ELF-1 (cell line): ENCODE data around the gene PKHD1.

Experiments used
- DNase-seq: peaks from one replicate; pipeline ENCODE4 v3.0.0-alpha.2; 2016; ENCODE audit warnings: low read depth, low spot score

PKHD1 gene, protein sequence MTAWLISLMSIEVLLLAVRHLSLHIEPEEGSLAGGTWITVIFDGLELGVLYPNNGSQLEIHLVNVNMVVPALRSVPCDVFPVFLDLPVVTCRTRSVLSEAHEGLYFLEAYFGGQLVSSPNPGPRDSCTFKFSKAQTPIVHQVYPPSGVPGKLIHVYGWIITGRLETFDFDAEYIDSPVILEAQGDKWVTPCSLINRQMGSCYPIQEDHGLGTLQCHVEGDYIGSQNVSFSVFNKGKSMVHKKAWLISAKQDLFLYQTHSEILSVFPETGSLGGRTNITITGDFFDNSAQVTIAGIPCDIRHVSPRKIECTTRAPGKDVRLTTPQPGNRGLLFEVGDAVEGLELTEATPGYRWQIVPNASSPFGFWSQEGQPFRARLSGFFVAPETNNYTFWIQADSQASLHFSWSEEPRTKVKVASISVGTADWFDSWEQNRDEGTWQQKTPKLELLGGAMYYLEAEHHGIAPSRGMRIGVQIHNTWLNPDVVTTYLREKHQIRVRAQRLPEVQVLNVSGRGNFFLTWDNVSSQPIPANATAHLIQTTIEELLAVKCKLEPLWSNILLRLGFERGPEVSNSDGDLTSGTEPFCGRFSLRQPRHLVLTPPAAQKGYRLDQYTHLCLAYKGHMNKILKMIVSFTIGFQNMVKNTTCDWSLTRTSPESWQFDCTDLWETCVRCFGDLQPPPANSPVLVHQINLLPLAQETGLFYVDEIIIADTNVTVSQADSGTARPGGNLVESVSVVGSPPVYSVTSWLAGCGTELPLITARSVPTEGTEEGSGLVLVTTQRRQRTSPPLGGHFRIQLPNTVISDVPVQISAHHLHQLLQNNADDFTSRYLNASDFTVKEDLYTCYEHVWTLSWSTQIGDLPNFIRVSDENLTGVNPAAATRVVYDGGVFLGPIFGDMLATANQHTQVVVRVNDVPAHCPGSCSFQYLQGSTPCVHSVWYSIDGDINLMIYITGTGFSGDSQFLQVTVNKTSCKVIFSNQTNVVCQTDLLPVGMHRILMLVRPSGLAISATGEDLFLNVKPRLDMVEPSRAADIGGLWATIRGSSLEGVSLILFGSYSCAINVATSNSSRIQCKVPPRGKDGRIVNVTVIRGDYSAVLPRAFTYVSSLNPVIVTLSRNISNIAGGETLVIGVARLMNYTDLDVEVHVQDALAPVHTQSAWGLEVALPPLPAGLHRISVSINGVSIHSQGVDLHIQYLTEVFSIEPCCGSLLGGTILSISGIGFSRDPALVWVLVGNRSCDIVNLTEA (N-terminal part only)

DNA sequence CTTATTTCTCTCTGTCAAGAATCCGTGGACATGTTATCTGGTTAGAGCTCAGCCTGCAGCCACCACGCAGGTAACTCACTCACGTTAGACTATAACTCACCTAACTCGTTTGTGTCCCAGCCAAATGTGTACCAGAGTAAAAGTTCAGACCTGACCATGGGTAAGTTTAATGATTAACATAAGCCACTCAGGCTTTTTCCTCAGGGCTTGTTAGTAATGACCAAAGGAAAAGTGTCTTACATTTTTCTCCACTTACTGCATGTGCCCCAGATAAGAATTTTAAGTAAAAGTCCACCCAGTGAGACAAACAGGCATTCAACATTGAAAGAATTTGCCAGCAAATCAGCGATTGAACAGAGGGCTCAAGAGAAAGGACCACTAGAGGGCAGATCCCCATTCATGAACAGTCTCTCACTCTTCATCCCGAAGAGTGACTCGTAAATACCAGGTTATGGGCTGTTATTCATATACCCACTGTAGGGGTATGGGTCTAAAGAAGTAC, at the start of gene PKHD1:
Gene PKHD1 (minus strand): TSS at position 116 of the 502 bp plus-strand sequence. CDS start 2,680 bp downstream, outside the sequence.
- DNase-seq, result peak; percentile 32

DNA sequence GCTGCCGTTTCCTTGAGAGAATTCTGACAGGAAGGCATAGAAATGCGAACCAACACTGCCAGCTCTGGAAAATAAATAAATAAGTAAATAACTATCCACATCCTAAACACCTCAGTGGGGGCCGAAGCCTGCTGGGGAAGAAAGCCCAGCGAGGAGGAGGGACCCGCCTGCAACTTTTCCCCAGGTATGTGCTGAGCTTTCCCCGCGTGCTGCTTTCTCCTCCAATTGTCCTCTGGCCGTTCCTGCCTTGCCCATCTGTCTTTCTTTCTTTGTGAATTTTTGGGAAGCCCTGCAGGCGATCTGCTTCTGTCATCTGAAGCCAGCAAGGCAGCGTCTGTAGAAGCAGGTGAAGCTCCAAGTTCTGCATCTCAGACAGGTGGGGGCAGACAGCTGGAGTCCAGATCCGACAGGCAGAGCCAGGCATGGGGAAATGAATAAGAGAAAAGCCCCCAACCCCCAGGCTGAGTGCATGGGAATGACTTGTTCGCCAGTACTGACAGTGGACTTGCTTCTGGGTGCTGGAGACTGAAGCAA, 49.6 kb upstream of the PKHD1 start:
- DNase-seq, result peak; percentile 73

DNA sequence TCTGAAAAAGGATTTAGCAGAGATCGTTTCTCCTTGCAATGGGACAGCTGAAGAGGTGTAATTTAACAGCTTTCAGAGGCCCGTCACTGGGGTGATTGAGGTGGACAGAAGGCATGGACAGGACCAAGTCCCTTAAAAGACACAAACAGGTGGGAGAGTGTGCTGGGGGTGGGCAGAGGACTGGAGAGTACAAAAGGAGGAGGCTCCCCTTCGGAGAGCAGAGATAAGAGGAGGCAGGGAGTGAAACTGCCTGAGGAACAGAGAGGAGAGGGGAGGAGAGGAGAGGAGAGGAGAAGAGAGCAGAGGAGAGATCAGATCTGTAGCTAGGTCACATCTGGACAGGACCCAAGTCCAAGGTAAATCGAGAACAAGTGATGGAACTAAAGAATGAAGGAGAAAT, 48.6 kb upstream of the PKHD1 start:
- no peak for DNase-seq

DNA sequence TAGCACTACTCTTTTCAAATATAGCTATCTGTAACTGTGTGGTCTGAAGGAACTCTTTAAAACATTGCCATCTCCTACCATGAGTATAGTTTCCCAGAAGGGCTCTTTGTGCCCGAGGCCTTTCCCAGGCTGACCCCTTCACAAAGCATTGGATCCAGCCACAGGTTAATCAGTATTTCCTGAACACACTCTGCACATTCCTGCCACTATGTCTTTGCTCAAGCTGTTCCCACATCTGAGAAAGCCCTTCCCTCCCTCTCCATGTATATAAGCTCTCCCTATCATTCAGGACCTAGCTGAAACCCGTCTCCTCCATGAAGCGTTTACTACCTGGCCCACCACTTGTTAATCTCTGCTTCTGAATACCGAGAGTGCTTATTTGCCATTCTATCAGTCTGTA, 47.8 kb upstream of the PKHD1 start:
- peak; percentile 17 for DNase-seq

DNA sequence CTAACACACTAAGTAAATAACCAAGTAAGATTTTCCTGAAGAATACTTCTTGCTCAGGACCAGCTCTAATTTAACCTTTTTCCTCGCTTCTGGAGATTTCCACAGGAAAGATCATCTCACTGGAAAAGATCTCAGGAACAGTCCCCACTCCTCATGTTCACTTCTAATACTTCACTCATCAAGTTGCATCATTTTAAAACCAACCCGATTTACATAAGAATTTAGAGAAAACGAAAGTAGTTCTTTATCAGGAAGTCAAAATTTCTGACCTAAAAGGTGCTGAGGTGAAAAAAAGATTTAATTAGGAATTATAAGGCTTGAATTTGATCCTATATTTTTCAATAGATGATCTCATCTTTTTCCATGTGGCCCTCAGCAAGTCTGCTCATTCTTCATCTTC, 46.6 kb upstream of the PKHD1 start:
- DNase-seq, result no peak

DNA sequence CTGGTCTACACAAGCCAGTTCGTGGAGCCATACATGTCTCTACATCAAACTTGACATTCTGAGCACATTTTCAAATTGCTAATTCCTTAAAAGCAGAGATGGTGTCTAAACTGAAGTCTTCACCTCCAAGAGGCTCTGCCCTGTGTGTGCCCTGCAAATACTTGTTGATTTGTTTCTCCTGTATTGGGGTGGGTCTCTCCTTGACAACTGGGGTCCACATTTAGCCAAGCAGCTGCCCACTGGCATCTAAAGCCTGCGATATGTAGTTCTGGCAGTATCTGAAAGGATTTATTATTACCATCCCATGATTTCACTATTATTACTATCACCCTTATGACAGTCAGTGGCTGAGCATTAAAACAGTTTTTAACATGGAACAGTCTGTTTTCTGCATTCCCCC, 45.9 kb upstream of the PKHD1 start:
- DNase-seq, result no peak

DNA sequence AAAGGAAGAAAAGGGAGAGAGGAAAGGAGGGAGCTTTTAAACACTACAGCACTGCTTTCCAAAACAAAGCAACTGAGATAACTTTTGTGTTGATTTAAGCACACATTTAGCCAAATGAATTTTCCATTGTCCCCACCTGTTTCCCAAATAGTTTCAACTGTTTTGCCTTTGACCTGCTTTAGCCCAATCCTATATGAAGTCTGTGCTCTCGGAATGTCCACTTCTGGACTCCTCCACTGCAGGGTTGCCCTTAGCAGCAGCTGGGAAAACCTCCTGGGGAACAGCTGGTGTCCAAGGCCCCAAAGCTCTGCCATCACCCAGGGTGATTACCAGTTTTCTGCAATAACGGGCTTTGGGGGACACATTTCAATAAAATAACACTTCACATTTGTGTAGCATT, 44.9 kb upstream of the PKHD1 start:
- DNase-seq, result no peak

DNA sequence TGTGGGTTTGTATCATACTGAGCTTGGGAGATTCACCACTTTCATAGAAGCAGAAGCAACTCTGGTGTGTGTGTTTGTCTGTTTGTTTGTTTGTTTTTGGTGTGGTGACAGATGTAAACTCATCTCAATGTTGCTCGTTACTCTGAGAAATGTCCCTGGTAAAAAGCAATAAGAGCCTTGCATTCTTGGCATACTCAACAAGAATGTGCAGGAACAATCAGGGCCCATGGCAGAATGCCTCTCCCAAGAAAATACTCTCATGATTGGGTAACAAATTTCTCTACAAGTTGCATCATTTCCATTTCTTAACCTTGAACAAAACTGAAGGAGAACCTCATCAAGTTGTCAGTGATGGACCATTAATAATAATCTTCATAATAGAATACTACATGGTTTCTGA, 43.0 kb upstream of the PKHD1 start:
- no peak for DNase-seq

DNA sequence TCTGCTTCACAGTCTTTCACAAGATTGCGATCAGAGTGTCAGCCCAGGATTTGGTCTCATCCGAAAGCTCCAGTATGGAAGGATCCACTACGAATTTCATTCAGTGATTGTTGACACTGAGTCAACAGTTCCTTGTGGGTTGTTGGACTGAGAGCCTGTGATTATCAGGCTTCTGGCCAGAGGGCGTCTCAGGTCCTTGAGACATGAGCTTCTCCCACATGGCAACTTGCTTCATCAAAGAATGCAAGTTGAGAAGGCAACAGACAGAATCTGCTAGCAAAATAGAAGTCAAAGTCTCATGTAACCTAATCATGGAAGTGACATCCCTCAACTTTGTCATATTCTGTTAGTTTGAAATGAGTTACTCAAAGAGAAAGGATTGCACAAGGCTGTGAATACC, 40.5 kb upstream of the PKHD1 start:
- no peak for DNase-seq

DNA sequence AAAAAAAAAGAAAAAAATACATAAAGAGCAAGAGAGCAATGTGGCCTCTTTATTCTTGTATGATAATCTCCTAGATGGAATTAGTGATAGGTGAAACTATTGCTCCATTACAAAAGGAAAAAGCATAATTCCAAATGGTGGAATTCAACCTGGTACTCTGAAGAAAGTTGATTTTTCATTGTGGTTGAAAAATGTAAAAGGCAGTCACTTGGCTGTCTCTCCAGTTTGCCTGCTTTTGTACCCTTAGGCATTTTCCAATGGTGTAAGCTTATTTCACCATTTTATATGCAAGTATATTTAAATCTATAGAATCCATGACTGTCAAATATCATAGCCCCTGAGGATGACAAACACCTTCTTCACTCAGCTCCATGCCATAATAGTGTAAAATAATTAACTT, 38.8 kb upstream of the PKHD1 start:
- DNase-seq, result no peak

DNA sequence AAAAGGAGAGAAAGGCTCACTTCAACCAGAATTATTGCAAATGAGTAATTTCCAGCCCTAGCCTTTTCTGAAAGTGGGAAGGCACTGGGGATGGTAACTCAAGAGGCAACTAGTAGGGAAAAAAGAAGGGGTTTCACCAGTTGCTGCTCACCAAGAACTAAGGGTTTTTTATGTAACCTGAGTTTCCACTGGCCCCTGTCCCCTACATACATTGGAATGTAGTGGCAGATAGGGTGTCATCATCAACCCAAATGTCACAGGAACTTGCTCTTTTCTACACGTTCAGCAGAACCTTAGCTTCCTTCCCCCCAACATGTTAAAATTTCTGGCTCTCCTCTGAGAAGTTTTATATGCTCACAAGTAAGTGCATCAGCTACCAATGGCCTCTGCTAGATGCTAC, 38.2 kb upstream of the PKHD1 start:
- no peak for DNase-seq

DNA sequence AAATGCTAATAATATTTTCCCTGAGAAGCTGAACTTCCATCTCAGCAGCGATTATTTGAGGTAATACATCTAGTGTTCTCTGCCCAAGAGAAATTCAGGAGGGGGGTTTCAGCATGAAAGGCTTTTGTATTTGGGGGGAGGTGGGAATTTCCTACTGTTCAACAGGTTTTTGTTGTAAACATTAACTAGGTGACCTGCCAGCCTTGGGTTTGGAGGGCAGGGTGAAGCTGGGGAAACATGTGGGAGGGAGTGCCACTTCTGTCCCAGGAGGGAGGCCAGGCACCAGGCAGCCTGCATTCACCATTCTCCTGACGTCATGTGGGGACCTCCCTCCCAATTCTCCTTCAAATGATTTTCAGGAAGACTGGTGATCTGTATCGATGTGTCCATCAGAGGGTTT, 37.7 kb upstream of the PKHD1 start:
- no peak for DNase-seq

DNA sequence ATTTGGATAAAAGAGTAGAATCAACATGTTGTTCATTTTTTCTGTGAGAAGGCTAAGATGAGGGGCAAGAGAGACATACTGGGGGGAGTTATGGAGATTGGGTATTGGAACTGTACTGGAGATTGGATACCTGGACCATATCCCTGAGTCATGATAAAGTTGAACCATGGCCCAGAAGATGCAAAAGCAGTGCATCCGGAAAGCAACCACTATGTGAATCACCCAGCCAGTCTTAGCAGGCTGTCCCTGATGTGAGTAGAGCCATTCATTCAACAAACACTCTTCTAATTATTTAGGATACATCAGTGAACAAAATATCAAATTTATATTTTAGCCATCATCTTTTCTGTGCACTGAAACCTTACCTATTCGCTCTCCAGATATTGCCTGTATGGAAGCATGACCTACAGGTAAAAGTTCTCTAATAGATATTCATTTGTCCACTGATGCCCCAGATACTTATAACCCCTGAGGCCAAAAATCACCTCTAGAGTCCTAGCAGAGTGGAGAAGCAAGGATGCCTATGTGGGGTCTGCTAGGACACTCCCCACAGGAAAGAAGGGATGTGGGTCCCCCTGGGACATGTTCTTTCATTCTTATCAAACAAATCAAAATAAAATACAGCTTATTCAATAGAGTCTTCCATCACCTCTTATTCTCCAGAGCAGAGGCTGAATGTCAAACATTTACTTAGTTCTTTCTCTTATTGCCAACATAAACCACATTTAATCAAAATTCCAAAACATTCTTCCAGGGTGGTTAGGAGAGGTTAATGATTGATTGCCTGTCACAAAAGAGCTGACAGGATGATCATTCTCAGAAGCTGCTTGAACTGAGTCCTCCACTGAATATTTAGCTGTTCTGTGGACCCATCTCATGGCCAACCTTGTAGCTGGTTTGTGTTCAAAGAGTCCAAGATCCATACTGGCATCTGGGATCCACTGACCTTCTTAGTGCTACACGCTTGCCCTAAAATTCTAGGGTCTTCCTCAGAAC, 37.0 kb upstream of the PKHD1 start:
- DNase-seq, result no peak

DNA sequence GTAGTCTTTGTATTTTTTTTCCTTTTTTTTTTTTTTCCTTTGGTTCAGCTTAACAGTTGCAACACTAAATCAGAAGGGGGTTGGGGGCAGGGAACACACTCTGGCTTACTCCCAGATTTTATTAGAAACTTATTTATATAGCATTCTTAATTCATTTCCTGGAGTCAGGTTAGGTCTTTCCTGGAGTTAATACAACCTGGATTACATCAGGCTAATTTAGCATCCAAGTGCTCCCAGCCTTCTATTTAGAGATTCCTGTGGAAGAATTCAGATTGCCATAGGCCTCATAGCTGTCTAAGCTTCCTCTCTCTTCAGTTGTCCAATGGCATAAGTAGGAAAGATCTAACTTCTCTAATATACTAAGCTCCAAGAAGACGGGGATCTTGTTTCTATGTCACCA, 35.8 kb upstream of the PKHD1 start:
- no peak for DNase-seq

DNA sequence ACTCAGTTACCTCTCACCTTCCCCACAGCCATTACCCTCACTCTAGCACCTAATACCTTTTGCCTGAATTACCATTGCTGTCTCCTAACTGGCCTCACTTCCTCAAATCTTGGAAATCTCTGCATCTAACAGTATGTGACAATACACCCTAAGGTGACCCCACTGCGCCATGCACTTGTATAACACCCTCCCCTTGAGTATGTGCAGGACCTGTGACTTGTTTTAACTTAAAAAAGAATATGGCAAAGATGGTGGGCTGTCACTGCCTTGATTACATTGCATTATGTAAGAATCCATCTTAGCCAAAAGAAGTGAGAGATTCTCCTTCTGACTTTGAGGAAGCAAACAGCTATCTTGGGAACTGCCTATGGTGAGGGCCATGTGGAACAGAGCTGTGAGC, 29.9 kb upstream of the PKHD1 start:
- DNase-seq, result no peak

DNA sequence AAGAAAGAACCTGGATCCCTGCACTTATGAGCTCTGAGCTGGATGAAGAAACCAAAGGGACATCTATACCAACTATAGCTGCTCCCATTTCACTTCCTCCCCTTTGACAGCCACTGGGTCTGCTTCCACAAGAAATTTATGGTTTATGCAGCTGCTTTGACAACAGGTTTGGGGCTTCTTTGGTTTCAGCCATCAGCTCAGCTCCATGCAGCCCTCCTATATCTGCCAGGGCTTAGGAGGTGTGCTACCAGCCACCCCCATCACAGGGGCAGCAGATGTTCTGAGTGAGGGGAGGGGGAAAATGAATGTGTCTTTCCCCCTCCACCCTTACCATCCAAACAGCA, 29.2 kb upstream of the PKHD1 start:
- no peak for DNase-seq

DNA sequence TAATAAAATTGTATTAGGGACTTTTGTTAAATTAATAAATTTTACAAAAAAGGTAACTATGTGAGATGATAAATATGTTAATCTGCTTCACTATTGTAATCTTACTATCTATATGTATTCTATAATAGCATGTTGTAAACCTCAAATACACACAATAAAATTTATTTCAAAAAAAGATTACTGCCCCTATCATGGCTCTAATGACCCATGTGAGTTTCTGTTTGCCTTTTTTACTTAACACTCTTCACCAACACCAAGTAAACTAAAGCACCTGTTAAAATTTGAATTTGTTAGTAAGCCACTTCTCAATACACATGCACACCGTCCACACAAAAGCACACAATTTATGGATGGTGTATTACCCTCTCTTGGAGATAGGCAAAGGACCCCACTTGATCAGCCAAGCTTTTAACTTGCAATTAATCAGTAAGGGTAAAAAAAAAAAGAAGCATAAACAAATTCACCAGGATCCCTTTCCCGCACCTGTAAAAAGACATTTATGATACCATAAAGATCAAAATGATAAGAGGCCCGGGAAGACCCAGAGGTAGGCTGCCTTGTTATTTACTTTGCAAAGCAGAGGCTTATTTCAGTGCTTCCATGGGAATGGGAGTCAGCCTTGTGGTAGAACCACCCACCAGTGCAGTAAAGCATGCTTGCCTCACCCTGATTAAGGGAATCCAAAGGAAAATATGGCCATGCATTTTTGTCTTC, 28.6 kb upstream of the PKHD1 start:
- no peak for DNase-seq

DNA sequence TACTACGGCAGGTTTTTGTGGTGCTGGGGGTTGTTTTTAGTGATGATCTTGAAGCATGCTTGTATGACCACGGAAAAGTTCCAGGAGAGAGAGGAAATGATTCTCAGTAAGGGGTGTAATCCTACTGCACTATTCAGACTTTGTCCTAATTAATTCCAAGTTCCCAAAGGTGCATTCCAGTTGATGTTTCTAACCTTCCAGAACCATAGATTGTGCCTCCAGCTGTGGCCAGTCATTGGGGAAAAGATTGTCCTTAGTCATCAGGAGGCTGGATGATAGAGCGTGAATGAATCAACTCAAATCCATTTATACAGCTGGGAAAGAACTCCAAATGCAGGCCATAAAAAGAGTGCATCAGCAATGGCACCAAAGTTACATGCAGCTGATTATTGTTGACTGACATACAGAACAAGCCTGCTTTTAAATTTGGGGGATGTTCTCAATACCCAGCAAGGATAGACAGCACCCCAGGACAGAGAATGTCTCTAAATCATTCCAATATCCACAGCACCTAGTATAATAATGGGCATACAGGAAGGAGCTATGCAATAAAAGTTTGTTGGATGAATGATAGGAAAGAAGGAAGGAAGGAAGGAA, 27.8 kb upstream of the PKHD1 start:
- no peak for DNase-seq

DNA sequence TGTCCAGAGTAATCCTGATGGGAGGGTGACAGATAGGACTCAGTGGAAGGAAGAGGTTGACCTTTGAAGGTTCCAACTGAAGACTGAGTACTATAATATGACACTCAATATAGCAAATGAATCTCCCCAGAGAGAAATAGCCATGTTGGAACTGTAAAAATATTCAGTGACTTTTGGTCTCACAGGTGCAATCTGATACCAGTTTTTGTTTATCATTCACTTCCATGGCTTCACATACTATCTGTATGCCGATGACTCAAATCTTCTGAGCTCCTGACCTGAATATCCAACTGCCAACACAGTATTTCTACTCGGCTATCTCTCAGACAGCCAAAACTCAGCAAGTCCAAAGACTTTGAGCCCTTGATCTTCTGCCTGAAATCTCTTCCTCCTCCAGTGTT, 21.8 kb upstream of the PKHD1 start:
- no peak for DNase-seq
